ENCODE measurements around the gene CDKN2C. TPM values are rescaled to one million over a fixed set of nuclear protein-coding genes. Genes with fewer than 3 reads are reported as not detected.

Gene CDKN2C
- total and polyA plus RNA-seq, 10 of the 15 experiments (the other 5 are each of a cell fraction or from before 2014, with no cell fraction given), result 3.3 to 11.7 (median 6.0) TPM

- H3K79me2 ChIP-seq (ENCODE audit: control insufficient read depth, insufficient read depth, low read length), result peaks cover 16% of the 10 kb centered on the region
- FAIRE-seq (no peak), ATAC-seq (no peak), DNase-seq (ENCODE audit: low read depth, low spot score) (no peak)
- H3K4me2 ChIP-seq (ENCODE audit: control insufficient read depth, insufficient read depth), result no peak overlapping the region
- ChIA-PET SMC1A (ENCODE audit: uncharacterized antibody, unreplicated experiment) (interaction anchor here (1.9 kb wide), 1 partner anchor 18 kb away, joined by 4 read pairs; no protein-coding TSS in a partner anchor), CTCF (interaction anchor here (1.2 to 1.5 kb wide), 2 partner anchors 10 to 258 kb away, joined by 4 to 5 read pairs; no protein-coding TSS in a partner anchor), POLR2A (no interaction called here), RAD21 (ENCODE audit: unreplicated experiment) (no interaction called here)
- H2AFZ ChIP-seq (ENCODE audit: control insufficient read depth, low read depth, low read length), result no peak overlapping the region
- H3K9me3 ChIP-seq (replicated peaks; ENCODE audit: control insufficient read depth, insufficient read depth, low read length), result no peaks in the 10 kb centered on the region; the same call in 1 of the 3 replicates
- no peaks in the 10 kb centered on the region; a peak in 1 of 4 replicates for H3K36me3 ChIP-seq (ENCODE audit: control insufficient read depth in 2 of 2, insufficient read depth in 2 of 2, low read length in 1 of 2)
- H3K4me1 ChIP-seq (ENCODE audit: control insufficient read depth, insufficient read depth, low read length), result peaks cover 3% of the 10 kb centered on the region
- H3K27me3 ChIP-seq (replicated peaks in 1 of 2; ENCODE audit: control insufficient read depth in 2 of 2, insufficient read depth in 2 of 2, low read length in 1 of 2), result no peaks in the 10 kb centered on the region
- H3K4me3 ChIP-seq, result no peak overlapping the region
- intact Hi-C loops (cut with micrococcal nuclease; ENCODE audit: unreplicated experiment) (loop anchor here (5.0 kb wide), 1 partner anchor 32 kb away; no protein-coding TSS in a partner anchor), in situ Hi-C loops (cut with MboI) (no loop called here)
- H3K27ac ChIP-seq (ENCODE audit: control insufficient read depth, insufficient read depth), result no peak overlapping the region
- no peak for TF ChIP-seq ZNF592 (IDR thresholded peaks at IDR 0.05)
- TF ChIP-seq IKZF1 (conservative IDR thresholded peaks at IDR 0.05), result no peak
- TF ChIP-seq NR2F1 (conservative IDR thresholded peaks at IDR 0.05), result no peak
- TF ChIP-seq IRF4 (IDR thresholded peaks at IDR 0.05; ENCODE audit: low read depth, low read length), result no peak
- TF ChIP-seq CBFB (IDR thresholded peaks at IDR 0.05; ENCODE audit: low read depth), result no peak
- no peak for TF ChIP-seq RAD51 (IDR thresholded peaks at IDR 0.05)
- TF ChIP-seq, protein P1, sequence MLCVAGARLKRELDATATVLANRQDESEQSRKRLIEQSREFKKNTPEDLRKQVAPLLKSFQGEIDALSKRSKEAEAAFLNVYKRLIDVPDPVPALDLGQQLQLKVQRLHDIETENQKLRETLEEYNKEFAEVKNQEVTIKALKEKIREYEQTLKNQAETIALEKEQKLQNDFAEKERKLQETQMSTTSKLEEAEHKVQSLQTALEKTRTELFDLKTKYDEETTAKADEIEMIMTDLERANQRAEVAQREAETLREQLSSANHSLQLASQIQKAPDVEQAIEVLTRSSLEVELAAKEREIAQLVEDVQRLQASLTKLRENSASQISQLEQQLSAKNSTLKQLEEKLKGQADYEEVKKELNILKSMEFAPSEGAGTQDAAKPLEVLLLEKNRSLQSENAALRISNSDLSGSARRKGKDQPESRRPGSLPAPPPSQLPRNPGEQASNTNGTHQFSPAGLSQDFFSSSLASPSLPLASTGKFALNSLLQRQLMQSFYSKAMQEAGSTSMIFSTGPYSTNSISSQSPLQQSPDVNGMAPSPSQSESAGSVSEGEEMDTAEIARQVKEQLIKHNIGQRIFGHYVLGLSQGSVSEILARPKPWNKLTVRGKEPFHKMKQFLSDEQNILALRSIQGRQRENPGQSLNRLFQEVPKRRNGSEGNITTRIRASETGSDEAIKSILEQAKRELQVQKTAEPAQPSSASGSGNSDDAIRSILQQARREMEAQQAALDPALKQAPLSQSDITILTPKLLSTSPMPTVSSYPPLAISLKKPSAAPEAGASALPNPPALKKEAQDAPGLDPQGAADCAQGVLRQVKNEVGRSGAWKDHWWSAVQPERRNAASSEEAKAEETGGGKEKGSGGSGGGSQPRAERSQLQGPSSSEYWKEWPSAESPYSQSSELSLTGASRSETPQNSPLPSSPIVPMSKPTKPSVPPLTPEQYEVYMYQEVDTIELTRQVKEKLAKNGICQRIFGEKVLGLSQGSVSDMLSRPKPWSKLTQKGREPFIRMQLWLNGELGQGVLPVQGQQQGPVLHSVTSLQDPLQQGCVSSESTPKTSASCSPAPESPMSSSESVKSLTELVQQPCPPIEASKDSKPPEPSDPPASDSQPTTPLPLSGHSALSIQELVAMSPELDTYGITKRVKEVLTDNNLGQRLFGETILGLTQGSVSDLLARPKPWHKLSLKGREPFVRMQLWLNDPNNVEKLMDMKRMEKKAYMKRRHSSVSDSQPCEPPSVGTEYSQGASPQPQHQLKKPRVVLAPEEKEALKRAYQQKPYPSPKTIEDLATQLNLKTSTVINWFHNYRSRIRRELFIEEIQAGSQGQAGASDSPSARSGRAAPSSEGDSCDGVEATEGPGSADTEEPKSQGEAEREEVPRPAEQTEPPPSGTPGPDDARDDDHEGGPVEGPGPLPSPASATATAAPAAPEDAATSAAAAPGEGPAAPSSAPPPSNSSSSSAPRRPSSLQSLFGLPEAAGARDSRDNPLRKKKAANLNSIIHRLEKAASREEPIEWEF (IDR thresholded peaks at IDR 0.05; ENCODE audit: insufficient replicate concordance, low read depth, low read length), result no peak
- TF ChIP-seq, protein P2, sequence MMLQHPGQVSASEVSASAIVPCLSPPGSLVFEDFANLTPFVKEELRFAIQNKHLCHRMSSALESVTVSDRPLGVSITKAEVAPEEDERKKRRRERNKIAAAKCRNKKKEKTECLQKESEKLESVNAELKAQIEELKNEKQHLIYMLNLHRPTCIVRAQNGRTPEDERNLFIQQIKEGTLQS (IDR thresholded peaks at IDR 0.05; ENCODE audit: borderline replicate concordance, extremely low read depth, low read depth, low read length), result no peak
- TF ChIP-seq, protein P3, sequence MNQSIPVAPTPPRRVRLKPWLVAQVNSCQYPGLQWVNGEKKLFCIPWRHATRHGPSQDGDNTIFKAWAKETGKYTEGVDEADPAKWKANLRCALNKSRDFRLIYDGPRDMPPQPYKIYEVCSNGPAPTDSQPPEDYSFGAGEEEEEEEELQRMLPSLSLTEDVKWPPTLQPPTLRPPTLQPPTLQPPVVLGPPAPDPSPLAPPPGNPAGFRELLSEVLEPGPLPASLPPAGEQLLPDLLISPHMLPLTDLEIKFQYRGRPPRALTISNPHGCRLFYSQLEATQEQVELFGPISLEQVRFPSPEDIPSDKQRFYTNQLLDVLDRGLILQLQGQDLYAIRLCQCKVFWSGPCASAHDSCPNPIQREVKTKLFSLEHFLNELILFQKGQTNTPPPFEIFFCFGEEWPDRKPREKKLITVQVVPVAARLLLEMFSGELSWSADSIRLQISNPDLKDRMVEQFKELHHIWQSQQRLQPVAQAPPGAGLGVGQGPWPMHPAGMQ (IDR thresholded peaks at IDR 0.05; ENCODE audit: borderline replicate concordance), result no peak
- TF ChIP-seq MYC (IDR thresholded peaks at IDR 0.05; ENCODE audit: insufficient read depth, insufficient read length, insufficient replicate concordance, low read length, severe bottlenecking), result no peak
- no peak for TF ChIP-seq KDM1A (IDR thresholded peaks at IDR 0.05; ENCODE audit: borderline replicate concordance)
- TF ChIP-seq MTA2 (IDR thresholded peaks at IDR 0.05; ENCODE audit: low read depth), result no peak
- TF ChIP-seq STAT1 (conservative IDR thresholded peaks at IDR 0.05), result no peak
- no peak for TF ChIP-seq HDAC2 (IDR thresholded peaks at IDR 0.05)
- TF ChIP-seq MTA3 (IDR thresholded peaks at IDR 0.05; ENCODE audit: borderline replicate concordance, low read length), result no peak
- BruUV-seq (replicated peaks), result no TSS peak
- H3K9ac ChIP-seq (ENCODE audit: control insufficient read depth, insufficient read depth, low read length), result no peak overlapping the region
- no peaks in the 10 kb centered on the region for H4K20me1 ChIP-seq (ENCODE audit: control insufficient read depth, insufficient read depth)
Observed at GRCh38 chr1:50934838-50935237, 35.2 kb upstream of the CDKN2C start.
